Measurements from ENCODE around the gene GLRA3. TPM values are rescaled to one million over a fixed set of nuclear protein-coding genes. Genes with fewer than 3 reads are reported as not detected.
"Not testable (repeated sequence)": the region's sequence is repeated elsewhere in the genome, so short reads cannot be mapped to it uniquely, and the experiment has no call there.

GLRA3 gene
- total RNA-seq, 5 donors from 2014 or later (not counting 1 experiment from before 2014, with no cell fraction given), result not detected

GRCh38 chr4:174629907-174630450, 199.1 kb downstream of the GLRA3 start:
- H3K4me3 Mint-ChIP-seq; H3K27me3 ChIP-seq (replicated peaks in 1 of 2; ENCODE audit: control insufficient read depth in 2 of 2, extremely low read depth in 1 of 2, insufficient read depth in 2 of 2, low read length in 1 of 2); POLR2A ChIA-PET; H3K4me1 Mint-ChIP-seq; H3K36me3 Mint-ChIP-seq; H3K27ac Mint-ChIP-seq; DNase-seq; H3K4me1 ChIP-seq (ENCODE audit: control insufficient read depth in 1 of 2, extremely low read depth in 1 of 2, insufficient read depth in 2 of 2, low read length in 2 of 2); H3K9me3 ChIP-seq; H3K36me3 ChIP-seq (ENCODE audit: control insufficient read depth in 2 of 2, extremely low read depth in 1 of 2, insufficient read depth in 1 of 2, low read length in 1 of 2); H3K27ac ChIP-seq (ENCODE audit: low read length); H3K9me3 Mint-ChIP-seq; H3K4me3 ChIP-seq (ENCODE audit: control insufficient read depth in 1 of 2, extremely low read depth in 1 of 2, low read length in 1 of 2); H3K27me3 Mint-ChIP-seq; ATAC-seq (replicated peaks in 1 of 4); CTCF ChIA-PET: not testable (repeated sequence)
- no CpG with 5 or more reads among the region's 2 CpGs for WGBS (ENCODE audit: insufficient coverage)

GRCh38 chr4:174629265-174629664, 199.8 kb downstream of the GLRA3 start:
- Mint-ChIP-seq H3K4me1 (peaks cover 0 to 4% (median 4%) of the 10 kb centered on the region in 3 donors), H3K27ac (no peak overlapping the region), H3K9me3 (no peaks in the 10 kb centered on the region), H3K27me3 (peaks cover 0 to 6% of the 10 kb centered on the region in 2 donors), H3K4me3 (no peak overlapping the region), H3K36me3 (no peaks in the 10 kb centered on the region)
- ChIA-PET POLR2A (no interaction called here), CTCF (no interaction called here)
- ATAC-seq (replicated peaks in 1 of 4), result no peak
- H3K27ac ChIP-seq (ENCODE audit: low read length), result no peak overlapping the region
- no peaks in the 10 kb centered on the region for H3K36me3 ChIP-seq (ENCODE audit: control insufficient read depth in 2 of 2, extremely low read depth in 1 of 2, insufficient read depth in 1 of 2, low read length in 1 of 2)
- no peak overlapping the region for H3K4me3 ChIP-seq (ENCODE audit: control insufficient read depth in 1 of 2, extremely low read depth in 1 of 2, low read length in 1 of 2)
- WGBS (ENCODE audit: insufficient coverage), result 67% methylated on average over 1 of the region's 2 CpGs
- peaks cover 0 to 9% of the 10 kb centered on the region in 2 experiments for H3K4me1 ChIP-seq (ENCODE audit: control insufficient read depth in 1 of 2, extremely low read depth in 1 of 2, insufficient read depth in 2 of 2, low read length in 2 of 2)
- H3K27me3 ChIP-seq (replicated peaks in 1 of 2; ENCODE audit: control insufficient read depth in 2 of 2, extremely low read depth in 1 of 2, insufficient read depth in 2 of 2, low read length in 1 of 2), result no peaks in the 10 kb centered on the region
- no peaks in the 10 kb centered on the region for H3K9me3 ChIP-seq
- no peak for DNase-seq

GRCh38 chr4:174628191-174628590, 200.9 kb downstream of the GLRA3 start:
- Mint-ChIP-seq H3K36me3 (no peaks in the 10 kb centered on the region), H3K4me3 (no peak overlapping the region), H3K27ac (no peak overlapping the region), H3K27me3 (peaks cover 0 to 6% of the 10 kb centered on the region in 2 donors), H3K4me1 (no peaks in the 10 kb centered on the region), H3K9me3 (no peaks in the 10 kb centered on the region)
- DNase-seq, result no peak
- ChIA-PET POLR2A (no interaction called here), CTCF (no interaction called here)
- Histone ChIP-seq H3K4me3 (ENCODE audit: control insufficient read depth in 1 of 2, extremely low read depth in 1 of 2, low read length in 1 of 2) (no peak overlapping the region), H3K9me3 (no peaks in the 10 kb centered on the region), H3K36me3 (ENCODE audit: control insufficient read depth in 2 of 2, extremely low read depth in 1 of 2, insufficient read depth in 1 of 2, low read length in 1 of 2) (no peaks in the 10 kb centered on the region), H3K27ac (ENCODE audit: low read length) (no peak overlapping the region), H3K27me3 (replicated peaks in 1 of 2; ENCODE audit: control insufficient read depth in 2 of 2, extremely low read depth in 1 of 2, insufficient read depth in 2 of 2, low read length in 1 of 2) (no peaks in the 10 kb centered on the region), H3K4me1 (ENCODE audit: control insufficient read depth in 1 of 2, extremely low read depth in 1 of 2, insufficient read depth in 2 of 2, low read length in 2 of 2) (no peaks in the 10 kb centered on the region)
- ATAC-seq (replicated peaks in 1 of 4), result no peak
- WGBS (ENCODE audit: insufficient coverage), result no CpG with 5 or more reads among the region's 7 CpGs

GRCh38 chr4:174627473-174627872, 201.6 kb downstream of the GLRA3 start:
- peaks cover 0 to 6% of the 10 kb centered on the region in 2 donors for H3K27me3 Mint-ChIP-seq
- Histone ChIP-seq H3K4me1 (ENCODE audit: control insufficient read depth in 1 of 2, extremely low read depth in 1 of 2, insufficient read depth in 2 of 2, low read length in 2 of 2) (no peaks in the 10 kb centered on the region), H3K9me3 (no peaks in the 10 kb centered on the region), H3K36me3 (ENCODE audit: control insufficient read depth in 2 of 2, extremely low read depth in 1 of 2, insufficient read depth in 1 of 2, low read length in 1 of 2) (no peaks in the 10 kb centered on the region), H3K4me3 (ENCODE audit: control insufficient read depth in 1 of 2, extremely low read depth in 1 of 2, low read length in 1 of 2) (no peak overlapping the region), H3K27me3 (replicated peaks in 1 of 2; ENCODE audit: control insufficient read depth in 2 of 2, extremely low read depth in 1 of 2, insufficient read depth in 2 of 2, low read length in 1 of 2) (no peaks in the 10 kb centered on the region), H3K27ac (ENCODE audit: low read length) (no peak overlapping the region)
- H3K9me3 Mint-ChIP-seq, result no peaks in the 10 kb centered on the region
- ChIA-PET CTCF (no interaction called here), POLR2A (no interaction called here)
- H3K4me3 Mint-ChIP-seq, result no peak overlapping the region
- no peak overlapping the region for H3K27ac Mint-ChIP-seq
- H3K36me3 Mint-ChIP-seq, result no peaks in the 10 kb centered on the region
- ATAC-seq (replicated peaks in 1 of 4), result no peak
- whole genome bisulfite sequencing (ENCODE audit: insufficient coverage), result no CpG with 5 or more reads among the region's 2 CpGs
- DNase-seq, result no peak
- H3K4me1 Mint-ChIP-seq, result no peaks in the 10 kb centered on the region

GRCh38 chr4:174626342-174627008, 202.6 kb downstream of the GLRA3 start:
- WGBS (ENCODE audit: insufficient coverage), result no CpG with 5 or more reads among the region's 1 CpG
- POLR2A ChIA-PET, result no interaction called here
- Histone ChIP-seq H3K4me1 (ENCODE audit: control insufficient read depth in 1 of 2, extremely low read depth in 1 of 2, insufficient read depth in 2 of 2, low read length in 2 of 2) (no peaks in the 10 kb centered on the region), H3K27ac (ENCODE audit: low read length) (no peak overlapping the region), H3K9me3 (no peaks in the 10 kb centered on the region), H3K27me3 (replicated peaks in 1 of 2; ENCODE audit: control insufficient read depth in 2 of 2, extremely low read depth in 1 of 2, insufficient read depth in 2 of 2, low read length in 1 of 2) (no peaks in the 10 kb centered on the region), H3K4me3 (ENCODE audit: control insufficient read depth in 1 of 2, extremely low read depth in 1 of 2, low read length in 1 of 2) (no peak overlapping the region), H3K36me3 (ENCODE audit: control insufficient read depth in 2 of 2, extremely low read depth in 1 of 2, insufficient read depth in 1 of 2, low read length in 1 of 2) (no peaks in the 10 kb centered on the region)
- Mint-ChIP-seq H3K4me3 (no peak overlapping the region), H3K27me3 (peaks cover 0 to 6% of the 10 kb centered on the region in 2 donors), H3K27ac (no peak overlapping the region), H3K9me3 (no peaks in the 10 kb centered on the region), H3K36me3 (no peaks in the 10 kb centered on the region), H3K4me1 (no peaks in the 10 kb centered on the region)
- CTCF ChIA-PET, result no interaction called here
- DNase-seq (no peak), ATAC-seq (replicated peaks in 1 of 4) (no peak)

GRCh38 chr4:174616661-174617060, 212.4 kb downstream of the GLRA3 start:
- no peak overlapping the region for H3K4me3 ChIP-seq (ENCODE audit: control insufficient read depth in 1 of 2, extremely low read depth in 1 of 2, low read length in 1 of 2)
- no peak for ATAC-seq (replicated peaks in 1 of 4)
- CTCF ChIA-PET, result no interaction called here
- Mint-ChIP-seq H3K4me3 (no peak overlapping the region), H3K4me1 (peaks cover 0 to 4% (median 2%) of the 10 kb centered on the region in 3 donors), H3K9me3 (peaks cover 3 to 6% (median 6%) of the 10 kb centered on the region in 3 donors), H3K27ac (no peak overlapping the region), H3K27me3 (no peaks in the 10 kb centered on the region), H3K36me3 (no peaks in the 10 kb centered on the region)
- no peak for DNase-seq
- no peak overlapping the region for H3K27ac ChIP-seq (ENCODE audit: low read length)
- WGBS (ENCODE audit: insufficient coverage), result 80% methylated on average over 1 of the region's 3 CpGs
- H3K36me3 ChIP-seq (ENCODE audit: control insufficient read depth in 2 of 2, extremely low read depth in 1 of 2, insufficient read depth in 1 of 2, low read length in 1 of 2), result no peaks in the 10 kb centered on the region
- POLR2A ChIA-PET, result no interaction called here
- no peaks in the 10 kb centered on the region for H3K4me1 ChIP-seq (ENCODE audit: control insufficient read depth in 1 of 2, extremely low read depth in 1 of 2, insufficient read depth in 2 of 2, low read length in 2 of 2)
- H3K9me3 ChIP-seq, result no peaks in the 10 kb centered on the region
- no peaks in the 10 kb centered on the region for H3K27me3 ChIP-seq (replicated peaks in 1 of 2; ENCODE audit: control insufficient read depth in 2 of 2, extremely low read depth in 1 of 2, insufficient read depth in 2 of 2, low read length in 1 of 2)
